PC-9 (cell line): ENCODE results near the gene ARHGEF7. TPM values are rescaled to one million over a fixed set of nuclear protein-coding genes. Genes with fewer than 3 reads are reported as not detected.

Experiments
- BruUV-seq: library from RNA; stranded (reverse); fragments of 400-500 nt; replicated peaks from 2 replicates; lab custom pipeline; 2021; lab: Mats Ljungman, UMichigan
- CTCF ChIA-PET: fragments of 300-600 bp; sonication (Branson Sonifier 250); formaldehyde crosslinking; loops from one replicate; lab custom pipeline; 2022; ENCODE audit warnings: antibody characterized with exemption; lab: Charles Lee
- POLR2A ChIA-PET: fragments of 300-600 bp; sonication (Branson Sonifier 250); formaldehyde crosslinking; loops from one replicate; lab custom pipeline; 2022; ENCODE audit warnings: antibody characterized with exemption; ENCODE audit not compliant: unreplicated experiment; lab: Charles Lee
- DNase-seq, 2 experiments: peaks; one replicate each; pipeline versions ENCODE4 v3.0.0 to v3.0.0-alpha.2; 2015 to 2022; ENCODE audit warnings: mixed read lengths in 1 of 2
- H2AFZ ChIP-seq: fragments of 200-600 bp; sonication (generic); 2 replicates; pipeline ENCODE4 v1.8.1; 2017; ENCODE audit warnings: antibody characterized with exemption
- H3F3A ChIP-seq: fragments of 200-600 bp; sonication (generic); 2 replicates; pipeline ENCODE4 v1.8.1; 2017; ENCODE audit warnings: antibody characterized with exemption, mild to moderate bottlenecking, low read depth; ENCODE audit not compliant: insufficient read depth
- H3K27ac ChIP-seq: fragments of 200-600 bp; sonication (generic); 2 replicates; pipeline ENCODE4 v1.6.1; 2016; ENCODE audit warnings: mixed run types
- H3K27me3 ChIP-seq: fragments of 200-600 bp; sonication (generic); 2 replicates; pipeline ENCODE4 v1.6.1; 2016; ENCODE audit warnings: low read depth, mixed run types; ENCODE audit not compliant: insufficient read depth
- H3K36me3 ChIP-seq: fragments of 200-600 bp; sonication (generic); 2 replicates; pipeline ENCODE4 v1.6.1; 2016; ENCODE audit warnings: low read depth, mixed run types
- H3K4me1 ChIP-seq: fragments of 200-600 bp; sonication (generic); replicated peaks from 2 replicates; pipeline ENCODE4 v1.6.1; 2016; ENCODE audit warnings: mixed run types; ENCODE audit not compliant: insufficient read depth
- H3K4me2 ChIP-seq: fragments of 200-600 bp; sonication (generic); 2 replicates; pipeline ENCODE4 v1.6.1; 2017; ENCODE audit warnings: mixed run types
- H3K4me3 ChIP-seq: fragments of 200-600 bp; sonication (generic); 2 replicates; pipeline ENCODE4 v1.6.1; 2016; ENCODE audit warnings: mixed run types
- H3K79me2 ChIP-seq: fragments of 200-600 bp; sonication (generic); 2 replicates; pipeline ENCODE4 v1.6.1; 2017; ENCODE audit warnings: low read depth, mixed run types
- H3K9me2 ChIP-seq: fragments of 200-600 bp; sonication (generic); 2 replicates; pipeline ENCODE4 v1.8.1; 2017; ENCODE audit warnings: mild to moderate bottlenecking; ENCODE audit not compliant: insufficient read depth
- H3K9me3 ChIP-seq: fragments of 200-600 bp; sonication (generic); 2 replicates; pipeline ENCODE4 v1.8.1; 2016; ENCODE audit warnings: low read depth; ENCODE audit not compliant: insufficient read depth
- H4K20me1 ChIP-seq: fragments of 200-600 bp; sonication (generic); 2 replicates; pipeline ENCODE4 v1.8.1; 2017; ENCODE audit not compliant: insufficient read depth
- CTCF ChIP-seq: fragments of 200-600 bp; sonication (generic); conservative IDR thresholded peaks from 2 replicates; pipeline ENCODE4 v1.6.1; 2017; ENCODE audit warnings: mixed run types, antibody characterized with exemption, mild to moderate bottlenecking, moderate library complexity
- EZH2 ChIP-seq: fragments of 200-600 bp; sonication (generic); IDR thresholded peaks from 2 replicates; pipeline ENCODE4 v1.8.0; 2017; ENCODE audit warnings: antibody characterized with exemption, low read depth
- intact Hi-C: fragments of 100-400 bp; cut with micrococcal nuclease; formaldehyde crosslinking; loops from one replicate; pipeline ENCODE4 v1.10.0; 2022; ENCODE audit not compliant: unreplicated experiment
- total RNA-seq: library from RNA; stranded (reverse); gene quantifications from 2 replicates; pipeline ENCODE4 v1.2.3, GENCODE V29; 2021

The ARHGEF7 gene
- total RNA-seq, 1 experiment from 2014 or later = 37.0 TPM

GRCh38 chr13:111270765-111271698 lies 155.9 kb downstream of the ARHGEF7 start:
- H3K9me2 ChIP-seq = no peaks in the 10 kb centered on the region
- no peaks in the 10 kb centered on the region for H3K9me3 ChIP-seq
- intact Hi-C loops = no loop called here
- H3F3A ChIP-seq = no peaks in the 10 kb centered on the region
- no peaks in the 10 kb centered on the region for H3K27me3 ChIP-seq
- CTCF ChIA-PET = no interaction called here
- H3K4me1 ChIP-seq = no peaks in the 10 kb centered on the region
- H3K4me3 ChIP-seq = no peak overlapping the region
- H3K4me2 ChIP-seq = no peak overlapping the region
- POLR2A ChIA-PET = no interaction called here
- DNase-seq = no peak
- H3K79me2 ChIP-seq = no peaks in the 10 kb centered on the region
- peaks cover 5% of the 10 kb centered on the region; the same call in 1 of the 2 replicates for H3K36me3 ChIP-seq
- no TSS peak for BruUV-seq
- H2AFZ ChIP-seq = no peak overlapping the region
- H3K27ac ChIP-seq = no peak overlapping the region
- TF ChIP-seq CTCF (no peak), EZH2 (no peak)
- no peaks in the 10 kb centered on the region for H4K20me1 ChIP-seq

- no peaks in the 10 kb centered on the region for H3K79me2 ChIP-seq
- no peak overlapping the region for H3K4me3 ChIP-seq
- no TSS peak for BruUV-seq
- no peak for DNase-seq
- no peaks in the 10 kb centered on the region for H3F3A ChIP-seq
- no peaks in the 10 kb centered on the region for H3K9me3 ChIP-seq
- H3K27ac ChIP-seq = no peak overlapping the region
- no peaks in the 10 kb centered on the region for H3K4me1 ChIP-seq
- H3K36me3 ChIP-seq = peaks cover 9% of the 10 kb centered on the region; the same call in 1 of the 2 replicates
- H4K20me1 ChIP-seq = no peaks in the 10 kb centered on the region
- intact Hi-C loops = no loop called here
- H3K27me3 ChIP-seq = no peaks in the 10 kb centered on the region
- ChIA-PET POLR2A (no interaction called here), CTCF (no interaction called here)
- TF ChIP-seq EZH2 (no peak), CTCF (no peak)
- H3K9me2 ChIP-seq = no peaks in the 10 kb centered on the region
- H2AFZ ChIP-seq = no peak overlapping the region
- H3K4me2 ChIP-seq = no peak overlapping the region
Observed at GRCh38 chr13:111272117-111272516, 157.0 kb downstream of the ARHGEF7 start.

- no peak overlapping the region for H3K4me3 ChIP-seq
- no peaks in the 10 kb centered on the region for H3K9me3 ChIP-seq
- H3K9me2 ChIP-seq = no peaks in the 10 kb centered on the region
- no TSS peak for BruUV-seq
- no peaks in the 10 kb centered on the region for H4K20me1 ChIP-seq
- DNase-seq = no peak
- POLR2A ChIA-PET = no interaction called here
- no peak for TF ChIP-seq CTCF
- TF ChIP-seq EZH2 = no peak
- no peaks in the 10 kb centered on the region for H3K79me2 ChIP-seq
- intact Hi-C loops = no loop called here
- no peaks in the 10 kb centered on the region for H3K27me3 ChIP-seq
- no peak overlapping the region for H3K27ac ChIP-seq
- H3K4me1 ChIP-seq = no peaks in the 10 kb centered on the region
- no peak overlapping the region for H2AFZ ChIP-seq
- CTCF ChIA-PET = no interaction called here
- no peaks in the 10 kb centered on the region for H3F3A ChIP-seq
- H3K4me2 ChIP-seq = no peak overlapping the region
- H3K36me3 ChIP-seq = peaks cover 9% of the 10 kb centered on the region; the same call in 1 of the 2 replicates
Observed at GRCh38 chr13:111275382-111275781, 160.3 kb downstream of the ARHGEF7 start.
